Left hindlimb (tissue), 1 donor: Measurements from ENCODE around the gene PITPNM3.

ENCODE experiments used
- DNase-seq: peaks from one replicate; pipeline ENCODE4 v3.0.0-alpha.2; 2018

Gene PITPNM3

GRCh38 chr17:6458460-6458950, 97.8 kb downstream of the PITPNM3 start:
- DNase-seq, result no peak

- no peak for DNase-seq
Observed at GRCh38 chr17:6457688-6458459, 98.5 kb downstream of the PITPNM3 start.

GRCh38 chr17:6456914-6457687, 99.3 kb downstream of the PITPNM3 start:
- no peak for DNase-seq

- DNase-seq, result no peak
Observed at GRCh38 chr17:6456321-6456720, 100.0 kb downstream of the PITPNM3 start.

GRCh38 chr17:6455321-6455705, 101.0 kb downstream of the PITPNM3 start:
- DNase-seq, result no peak

- no peak for DNase-seq
Observed at GRCh38 chr17:6454495-6455320, 101.6 kb downstream of the PITPNM3 start.

- DNase-seq, result no peak
Observed at GRCh38 chr17:6453279-6454024, 102.9 kb downstream of the PITPNM3 start.

- no peak for DNase-seq
Observed at GRCh38 chr17:6452471-6453266, 103.7 kb downstream of the PITPNM3 start.

- DNase-seq, result no peak
Observed at GRCh38 chr17:6450926-6451832, 105.2 kb downstream of the PITPNM3 start.

- no peak for DNase-seq
Observed at GRCh38 chr17:6449307-6449706, 107.0 kb downstream of the PITPNM3 start.

GRCh38 chr17:6448473-6448872, 107.9 kb downstream of the PITPNM3 start:
- DNase-seq, result no peak

GRCh38 chr17:6446516-6447100, 109.7 kb downstream of the PITPNM3 start:
- DNase-seq, result no peak

- DNase-seq, result no peak
Observed at GRCh38 chr17:6444571-6445335, 111.6 kb downstream of the PITPNM3 start.

GRCh38 chr17:6443692-6444570, 112.4 kb downstream of the PITPNM3 start, which contains the start of gene PIMREG:
TSS of gene PIMREG (plus strand) at chr17:6444455. CDS start at chr17:6445111, 656 bp downstream.
- DNase-seq, result peak; percentile 98

GRCh38 chr17:6442775-6443174, 113.6 kb downstream of the PITPNM3 start:
- DNase-seq, result no peak

- DNase-seq, result no peak
Observed at GRCh38 chr17:6439951-6440350, 116.4 kb downstream of the PITPNM3 start.

- DNase-seq, result no peak
Observed at GRCh38 chr17:6437956-6438355, 118.4 kb downstream of the PITPNM3 start.

GRCh38 chr17:6437466-6437865, 118.9 kb downstream of the PITPNM3 start:
- DNase-seq, result no peak
